ENCODE data around the gene BRME1. TPM values are rescaled to one million over a fixed set of nuclear protein-coding genes. Genes with fewer than 3 reads are reported as not detected.
A peak's percentile ranks its signal among the peaks of the same experiment; 100 is the strongest.

Gene BRME1
- total RNA-seq, 6 donors from 2014 or later = 0.46 to 4.4 (median 2.1) TPM

DNA sequence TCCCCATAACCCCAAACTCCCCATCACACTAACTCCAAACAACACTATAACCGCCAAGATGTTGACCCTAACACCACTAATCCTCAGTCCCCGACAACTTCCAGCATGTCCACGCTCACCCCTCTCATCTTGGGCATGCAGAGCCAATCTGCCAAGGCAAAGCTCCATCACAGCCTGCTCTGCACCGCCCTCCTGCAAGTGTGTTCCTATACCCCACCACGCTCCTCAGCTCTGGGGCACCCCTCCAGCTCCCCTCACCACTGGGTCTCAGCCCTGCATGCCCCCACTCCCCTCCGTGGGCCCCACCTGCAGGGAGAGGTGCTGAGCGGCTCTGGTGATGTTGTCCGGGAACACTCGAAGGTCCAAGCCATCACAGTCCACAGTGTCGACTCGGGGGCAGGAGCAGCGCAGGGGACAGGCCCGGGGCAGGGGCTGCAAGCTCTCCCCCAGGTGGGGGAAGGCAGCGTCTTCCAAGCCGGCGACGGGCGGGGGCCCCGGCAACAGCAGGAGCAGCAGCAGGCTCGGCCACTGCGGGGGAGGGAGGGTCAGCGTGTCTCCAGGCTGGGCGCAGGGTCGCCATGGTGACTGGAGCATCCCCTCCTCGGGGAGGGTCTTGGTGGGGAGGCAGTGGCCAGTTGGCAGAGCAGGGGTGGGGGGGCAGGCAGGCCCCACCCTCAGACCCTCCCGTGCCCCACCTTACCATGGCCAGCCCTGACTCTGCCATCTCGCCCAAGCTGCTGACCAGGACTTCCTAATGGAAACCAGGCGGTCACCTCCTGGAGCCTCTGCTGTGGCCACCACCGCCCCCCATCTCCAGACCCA, 31.8 kb upstream of the BRME1 start:
- Histone ChIP-seq H3K27me3 (peaks cover 0 to 4% (median 0%) of the 10 kb centered on the region in 4 donors), H3K27ac (peak overlapping the region in 1 of 4 donors; percentile 61), H3K4me3 (peak overlapping the region in 3 of 4 donors; percentile 28 to 42 (median 39)), H3K9me3 (no peaks in the 10 kb centered on the region), H3K36me3 (no peaks in the 10 kb centered on the region), H3K4me1 (peaks cover 0 to 12% (median 8%) of the 10 kb centered on the region in 4 donors)
- ATAC-seq (ENCODE audit: low FRiP score in 2 of 2) (peak; percentile 16 to 44), DNase-seq (peak in 1 of 2 donors; percentile 82)
- TF ChIP-seq POLR2A (IDR thresholded peaks at IDR 0.05) = no peak
- no peak for TF ChIP-seq EP300 (IDR thresholded peaks at IDR 0.05)
- TF ChIP-seq, protein P1, sequence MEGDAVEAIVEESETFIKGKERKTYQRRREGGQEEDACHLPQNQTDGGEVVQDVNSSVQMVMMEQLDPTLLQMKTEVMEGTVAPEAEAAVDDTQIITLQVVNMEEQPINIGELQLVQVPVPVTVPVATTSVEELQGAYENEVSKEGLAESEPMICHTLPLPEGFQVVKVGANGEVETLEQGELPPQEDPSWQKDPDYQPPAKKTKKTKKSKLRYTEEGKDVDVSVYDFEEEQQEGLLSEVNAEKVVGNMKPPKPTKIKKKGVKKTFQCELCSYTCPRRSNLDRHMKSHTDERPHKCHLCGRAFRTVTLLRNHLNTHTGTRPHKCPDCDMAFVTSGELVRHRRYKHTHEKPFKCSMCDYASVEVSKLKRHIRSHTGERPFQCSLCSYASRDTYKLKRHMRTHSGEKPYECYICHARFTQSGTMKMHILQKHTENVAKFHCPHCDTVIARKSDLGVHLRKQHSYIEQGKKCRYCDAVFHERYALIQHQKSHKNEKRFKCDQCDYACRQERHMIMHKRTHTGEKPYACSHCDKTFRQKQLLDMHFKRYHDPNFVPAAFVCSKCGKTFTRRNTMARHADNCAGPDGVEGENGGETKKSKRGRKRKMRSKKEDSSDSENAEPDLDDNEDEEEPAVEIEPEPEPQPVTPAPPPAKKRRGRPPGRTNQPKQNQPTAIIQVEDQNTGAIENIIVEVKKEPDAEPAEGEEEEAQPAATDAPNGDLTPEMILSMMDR (IDR thresholded peaks at IDR 0.05) = no peak
- TF ChIP-seq POLR2AphosphoS5 (IDR thresholded peaks at IDR 0.05) = no peak
- 24 to 26% methylated on average over 12 to 25 of the region's 29 CpGs for WGBS, 2 donors

DNA sequence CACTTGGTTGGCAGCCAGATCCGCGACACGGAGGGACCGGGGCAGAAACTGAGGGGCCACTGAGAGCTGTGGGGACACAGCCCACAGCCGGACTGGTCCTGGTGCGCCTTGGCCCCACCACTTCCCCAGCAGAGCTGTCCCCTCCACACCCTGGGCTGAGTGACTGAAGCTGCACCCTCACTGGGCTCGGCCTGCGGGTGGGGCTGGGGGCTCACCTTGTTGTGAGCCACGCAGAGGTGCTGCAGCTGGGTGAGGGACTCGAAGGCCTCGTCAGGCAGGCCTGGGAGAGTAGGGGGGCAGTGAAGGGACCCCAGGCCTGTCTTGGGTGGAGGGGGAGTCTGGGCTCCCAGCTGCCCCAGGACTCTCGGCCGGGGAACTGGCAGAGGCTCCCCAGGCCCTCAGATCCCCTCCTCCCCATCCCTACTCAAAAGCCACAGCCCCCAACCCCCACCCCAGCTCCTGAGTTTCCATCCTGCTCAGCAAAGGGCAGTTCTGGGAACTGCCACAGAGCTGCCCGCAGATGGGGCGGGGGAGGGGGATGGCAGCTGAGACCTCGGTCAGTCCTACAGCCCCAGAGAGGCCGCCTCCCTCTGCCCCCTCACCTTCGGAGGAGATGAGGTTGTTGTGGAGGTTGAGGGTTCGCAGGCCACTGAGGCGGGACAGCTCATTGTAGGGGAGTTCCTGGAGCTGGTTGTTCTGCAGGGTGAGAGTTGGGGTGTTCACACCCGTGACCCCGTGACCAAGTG, 30.0 kb upstream of the BRME1 start:
- Histone ChIP-seq H3K9me3 (no peaks in the 10 kb centered on the region), H3K27me3 (peaks cover 0 to 4% (median 0%) of the 10 kb centered on the region in 4 donors), H3K4me1 (peaks cover 0 to 12% (median 8%) of the 10 kb centered on the region in 4 donors), H3K36me3 (peaks cover 0 to 4% (median 2%) of the 10 kb centered on the region in 4 donors), H3K4me3 (no peak overlapping the region), H3K27ac (no peak overlapping the region)
- no peak for ATAC-seq (ENCODE audit: low FRiP score in 2 of 2)
- WGBS, 2 donors = 53 to 79% methylated on average over 9 to 20 of the region's 22 CpGs
- DNase-seq = no peak
- TF ChIP-seq POLR2A (IDR thresholded peaks at IDR 0.05) = no peak
- TF ChIP-seq, protein P1 (IDR thresholded peaks at IDR 0.05) = no peak
- no peak for TF ChIP-seq POLR2AphosphoS5 (IDR thresholded peaks at IDR 0.05)
- TF ChIP-seq EP300 (IDR thresholded peaks at IDR 0.05) = no peak

GRCh38 chr19:13934785-13935109, 28.8 kb upstream of the BRME1 start:
- ATAC-seq (ENCODE audit: low FRiP score in 2 of 2) (no peak), DNase-seq (no peak)
- Histone ChIP-seq H3K27ac (no peak overlapping the region), H3K27me3 (peaks cover 0 to 4% (median 0%) of the 10 kb centered on the region in 4 donors), H3K4me1 (peaks cover 0 to 12% (median 8%) of the 10 kb centered on the region in 4 donors), H3K36me3 (peaks cover 0 to 15% (median 6%) of the 10 kb centered on the region in 4 donors), H3K4me3 (no peak overlapping the region), H3K9me3 (no peaks in the 10 kb centered on the region)
- 92 to 100% methylated on average over 2 of the region's 2 CpGs for WGBS, 2 donors
- TF ChIP-seq POLR2A (IDR thresholded peaks at IDR 0.05) = no peak
- no peak for TF ChIP-seq POLR2AphosphoS5 (IDR thresholded peaks at IDR 0.05)
- TF ChIP-seq, protein P1 (IDR thresholded peaks at IDR 0.05) = no peak
- no peak for TF ChIP-seq EP300 (IDR thresholded peaks at IDR 0.05)

DNA sequence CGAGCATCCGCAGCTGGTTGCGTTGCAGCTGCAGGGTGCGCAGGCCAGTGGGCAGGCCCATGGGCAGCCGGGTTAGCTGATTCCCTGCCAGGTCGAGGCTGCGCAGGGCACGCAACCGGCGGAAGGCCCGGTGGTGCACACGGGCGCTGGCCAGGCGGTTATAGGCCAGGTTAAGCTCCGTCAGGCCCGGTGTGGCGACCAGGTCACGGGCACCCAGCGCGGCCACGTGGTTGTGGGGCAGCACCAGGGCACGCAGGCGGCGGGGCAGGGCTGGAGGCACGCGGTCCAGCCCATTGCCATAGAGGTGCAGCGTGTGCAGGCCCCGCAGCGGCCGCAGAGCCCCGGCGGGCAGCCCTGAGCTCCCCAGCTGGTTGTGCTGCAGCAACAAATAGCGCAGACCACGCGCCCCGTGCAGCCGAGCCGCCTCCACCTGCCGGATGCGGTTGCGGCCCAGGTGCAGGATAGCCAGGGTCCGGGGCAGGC, 27.0 kb upstream of the BRME1 start:
- Histone ChIP-seq H3K4me3 (no peak overlapping the region), H3K4me1 (peaks cover 0 to 5% (median 2%) of the 10 kb centered on the region in 4 donors), H3K36me3 (peaks cover 0 to 26% (median 10%) of the 10 kb centered on the region in 4 donors), H3K27ac (no peak overlapping the region), H3K9me3 (no peaks in the 10 kb centered on the region), H3K27me3 (peaks cover 0 to 4% (median 0%) of the 10 kb centered on the region in 4 donors)
- TF ChIP-seq POLR2A (IDR thresholded peaks at IDR 0.05) (no peak), EP300 (IDR thresholded peaks at IDR 0.05) (no peak), POLR2AphosphoS5 (IDR thresholded peaks at IDR 0.05) (no peak)
- TF ChIP-seq, protein P1 (IDR thresholded peaks at IDR 0.05) = no peak
- ATAC-seq (ENCODE audit: low FRiP score in 2 of 2) (no peak), DNase-seq (peak in 1 of 2 donors; percentile 81)
- 96% methylated on average over 22 of the region's 42 CpGs; no CpG with 5 or more reads in 1 of the 2 donors for WGBS, 2 donors

All from upper lobe of left lung (tissue), 6 donors.